ENCODE results near the gene TNFRSF4. TPM values are rescaled to one million over a fixed set of nuclear protein-coding genes. Genes with fewer than 3 reads are reported as not detected.
"Not testable (repeated sequence)": the region's sequence is repeated elsewhere in the genome, so short reads cannot be mapped to it uniquely, and the experiment has no call there.

The TNFRSF4 gene
- total RNA-seq, 1 experiment from 2014 or later = not detected

DNA sequence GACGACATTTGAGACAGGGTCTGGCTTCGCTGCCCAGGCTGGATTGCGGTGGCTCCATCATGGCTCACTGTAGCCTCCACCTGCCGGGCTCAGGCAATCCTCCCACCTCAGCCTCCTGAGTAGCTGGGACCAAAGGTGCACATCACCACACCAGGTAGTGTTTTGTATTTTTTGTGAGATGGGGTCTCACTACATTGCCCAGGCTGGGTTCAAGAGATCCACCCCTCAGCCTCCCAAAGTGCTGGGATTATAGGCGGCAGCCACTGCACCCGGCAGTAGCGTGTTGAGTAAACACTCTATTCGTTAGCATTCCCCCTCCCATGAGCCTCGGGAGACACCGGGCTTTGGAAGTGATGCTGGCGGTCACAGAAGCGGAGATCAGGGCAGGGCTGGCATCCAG is 39.4 kb upstream of the TNFRSF4 start:
- Histone ChIP-seq H3K9me3 (replicated peaks) (no peaks in the 10 kb centered on the region), H3K4me1 (replicated peaks) (peaks cover 44% of the 10 kb centered on the region), H3K27ac (no peak overlapping the region), H3K27me3 (replicated peaks) (no peaks in the 10 kb centered on the region), H3K36me3 (peaks cover 77% of the 10 kb centered on the region), H3K4me3 (no peak overlapping the region)
- DNase-seq (ENCODE audit: low read depth in 1 of 2, low spot score in 2 of 2) = no peak

DNA sequence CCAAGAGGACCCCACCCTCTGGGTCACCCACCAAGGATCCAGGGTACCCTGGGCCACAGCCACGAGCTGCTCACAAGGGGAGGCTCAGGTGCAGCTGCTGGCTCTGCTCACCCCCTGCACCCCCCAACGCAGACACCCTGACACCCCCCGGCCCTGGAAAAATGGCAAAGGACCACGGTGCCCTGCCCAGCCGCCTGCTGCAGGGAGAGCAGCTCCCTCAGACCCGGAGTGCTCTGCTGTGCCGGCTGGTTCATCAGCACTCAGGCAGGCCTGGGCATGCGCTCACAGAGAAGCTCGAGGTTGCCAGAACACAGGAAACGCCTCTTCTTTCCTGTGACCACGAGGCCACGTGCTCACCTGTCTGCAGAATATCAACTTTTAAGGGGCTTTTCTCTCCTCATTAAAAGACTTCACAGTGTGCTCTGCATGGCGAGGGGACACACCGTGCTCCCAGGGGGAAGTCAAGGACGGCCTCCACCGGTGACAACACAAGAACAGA is 36.9 kb upstream of the TNFRSF4 start:
- H3K27me3 ChIP-seq (replicated peaks) = no peaks in the 10 kb centered on the region
- H3K27ac ChIP-seq = no peak overlapping the region
- H3K4me3 ChIP-seq = no peak overlapping the region
- no peaks in the 10 kb centered on the region for H3K9me3 ChIP-seq (replicated peaks)
- DNase-seq (ENCODE audit: low read depth in 1 of 2, low spot score in 2 of 2) = no peak
- peaks cover 24% of the 10 kb centered on the region for H3K4me1 ChIP-seq (replicated peaks)
- H3K36me3 ChIP-seq = peaks cover 55% of the 10 kb centered on the region

DNA sequence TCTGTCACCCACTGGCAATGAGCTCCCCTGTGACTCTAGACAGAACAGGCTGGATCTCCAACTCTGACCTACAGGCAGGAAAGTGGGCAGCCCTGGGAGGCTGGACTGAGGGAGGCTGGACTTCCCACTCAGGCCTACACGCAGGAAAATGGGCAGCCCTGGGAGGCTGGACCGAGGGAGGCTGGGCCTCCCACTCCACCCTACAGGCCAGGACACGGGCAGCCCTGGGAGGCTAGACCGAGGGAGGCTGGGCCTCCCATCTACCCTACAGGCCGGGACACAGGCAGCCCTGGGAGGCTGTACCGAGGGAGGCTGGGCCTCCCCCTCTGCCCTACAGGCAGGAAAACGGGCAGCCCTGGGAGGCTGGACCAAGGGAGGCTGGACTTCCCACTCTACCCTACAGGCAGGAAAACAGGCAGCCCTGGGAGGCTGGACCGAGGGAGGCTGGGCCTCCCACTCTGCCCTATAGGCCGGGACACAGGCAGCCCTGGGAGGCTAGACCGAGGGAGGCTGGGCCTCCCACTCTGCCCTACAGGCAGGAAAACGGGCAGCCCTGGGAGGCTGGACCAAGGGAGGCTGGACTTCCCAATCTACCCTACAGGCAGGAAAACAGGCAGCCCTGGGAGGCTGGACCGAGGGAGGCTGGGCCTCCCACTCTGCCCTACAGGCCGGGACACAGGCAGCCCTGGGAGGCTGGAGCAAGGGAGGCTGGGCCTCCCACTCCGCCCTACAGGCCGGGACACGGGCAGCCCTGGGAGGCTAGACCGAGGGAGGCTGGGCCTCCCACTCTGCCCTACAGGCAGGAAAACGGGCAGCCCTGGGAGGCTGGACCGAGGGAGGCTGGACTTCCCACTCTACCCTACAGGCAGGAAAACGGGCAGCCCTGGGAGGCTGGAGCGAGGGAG is 34.3 kb upstream of the TNFRSF4 start:
- H3K36me3 ChIP-seq = peaks cover 30% of the 10 kb centered on the region
- H3K27me3 ChIP-seq (replicated peaks); H3K4me3 ChIP-seq; H3K9me3 ChIP-seq (replicated peaks); H3K27ac ChIP-seq; H3K4me1 ChIP-seq (replicated peaks); DNase-seq (ENCODE audit: low read depth in 1 of 2, low spot score in 2 of 2): not testable (repeated sequence)

GRCh38 chr1:1247341-1247913 is 33.5 kb upstream of the TNFRSF4 start:
- no peak overlapping the region for H3K27ac ChIP-seq
- H3K27me3 ChIP-seq (replicated peaks) = no peaks in the 10 kb centered on the region
- no peaks in the 10 kb centered on the region for H3K4me1 ChIP-seq (replicated peaks)
- no peak overlapping the region for H3K4me3 ChIP-seq
- peaks cover 22% of the 10 kb centered on the region for H3K36me3 ChIP-seq
- no peaks in the 10 kb centered on the region for H3K9me3 ChIP-seq (replicated peaks)
- DNase-seq (ENCODE audit: low read depth in 1 of 2, low spot score in 2 of 2) = no peak

GRCh38 chr1:1246577-1247340 is 32.8 kb upstream of the TNFRSF4 start, which contains the start of gene C1QTNF12:
TSS of gene C1QTNF12 (minus strand) at chr1:1246722. CDS start at chr1:1246690, 32 bp downstream.
- H3K36me3 ChIP-seq = peaks cover 15% of the 10 kb centered on the region
- H3K27ac ChIP-seq = no peak within 1 kb of the TSS
- no peaks in the 10 kb centered on the region for H3K4me1 ChIP-seq (replicated peaks)
- no peaks in the 10 kb centered on the region for H3K9me3 ChIP-seq (replicated peaks)
- H3K4me3 ChIP-seq = no peak within 1 kb of the TSS
- DNase-seq (ENCODE audit: low read depth in 1 of 2, low spot score in 2 of 2) = no peak
- no peaks in the 10 kb centered on the region for H3K27me3 ChIP-seq (replicated peaks)

DNA sequence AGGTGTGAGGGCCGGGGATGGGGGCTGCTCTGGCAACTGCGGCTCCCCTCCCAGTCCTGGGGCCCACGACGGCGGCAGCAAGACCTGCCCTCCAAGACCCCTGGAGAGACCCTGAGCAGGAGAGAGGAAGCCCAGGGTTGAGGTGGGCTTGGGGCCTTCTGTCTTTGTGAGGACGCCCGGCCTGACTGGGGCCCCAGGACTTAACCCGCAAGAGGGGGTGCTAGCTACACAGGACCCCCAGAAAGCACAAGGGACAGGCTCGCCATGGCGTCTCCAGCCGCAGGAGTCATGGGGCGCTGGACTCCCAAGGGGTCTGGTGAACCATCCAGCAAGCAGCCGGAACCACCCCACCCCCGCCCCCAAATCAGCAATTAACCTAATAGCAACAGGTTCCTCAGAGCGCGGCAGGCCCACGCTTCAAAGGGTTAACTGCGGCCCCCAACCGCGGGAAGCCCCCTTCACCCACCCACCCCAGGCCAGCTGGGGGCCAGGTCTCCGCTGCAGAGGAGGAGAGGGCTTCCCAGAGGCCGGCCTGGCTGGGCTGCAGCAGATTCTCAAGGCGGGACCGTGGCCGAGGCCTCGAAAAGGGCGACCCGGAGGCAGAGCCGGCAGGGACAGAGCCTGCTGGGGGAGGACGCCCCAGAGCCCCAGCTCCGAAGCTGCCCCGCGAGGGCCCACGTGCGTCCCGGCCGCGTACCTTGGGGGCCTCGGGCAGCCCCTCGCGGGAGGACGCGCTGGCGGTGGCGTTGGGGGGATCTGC is 32.0 kb upstream of the TNFRSF4 start:
- no peak for DNase-seq (ENCODE audit: low read depth in 1 of 2, low spot score in 2 of 2)
- Histone ChIP-seq H3K27ac (no peak overlapping the region), H3K4me1 (replicated peaks) (no peaks in the 10 kb centered on the region), H3K27me3 (replicated peaks) (no peaks in the 10 kb centered on the region), H3K4me3 (no peak overlapping the region), H3K36me3 (peaks cover 8% of the 10 kb centered on the region), H3K9me3 (replicated peaks) (no peaks in the 10 kb centered on the region)

DNA sequence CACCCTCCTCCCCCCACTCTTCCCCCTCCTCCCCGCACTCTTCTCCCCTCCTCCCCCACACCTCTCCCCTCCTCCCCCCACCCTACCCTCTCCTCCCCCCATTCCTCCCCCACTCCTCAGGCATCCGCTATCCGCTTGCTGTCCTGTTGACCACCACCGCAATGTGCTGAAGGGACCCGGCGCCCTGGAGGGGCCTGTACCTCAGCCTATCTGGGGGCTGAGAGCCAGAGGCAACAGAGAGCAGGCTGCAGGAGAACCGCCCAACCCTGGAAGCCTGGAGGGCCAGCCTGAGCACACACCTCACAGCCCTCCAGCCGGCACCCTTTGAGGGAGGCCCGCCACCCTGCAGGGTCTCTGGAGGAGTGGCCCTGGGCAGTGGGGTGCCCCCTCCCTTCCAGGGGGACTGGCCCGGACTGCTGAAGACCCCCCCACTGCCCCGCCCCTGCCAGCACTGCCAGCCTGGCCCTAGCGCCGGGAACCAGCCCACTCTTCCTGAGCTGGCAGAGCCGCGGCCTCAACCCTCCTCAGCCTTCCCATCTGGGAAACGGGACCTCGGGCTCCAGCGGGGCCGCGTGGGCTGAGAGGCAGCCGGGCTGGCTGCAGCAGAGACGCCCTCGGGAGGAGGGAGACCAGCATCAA is 31.3 kb upstream of the TNFRSF4 start:
- no peak overlapping the region for H3K4me3 ChIP-seq
- H3K9me3 ChIP-seq (replicated peaks) = no peaks in the 10 kb centered on the region
- peaks cover under 1% of the 10 kb centered on the region; the same call in 1 of the 2 replicates for H3K36me3 ChIP-seq
- no peaks in the 10 kb centered on the region for H3K27me3 ChIP-seq (replicated peaks)
- no peaks in the 10 kb centered on the region for H3K4me1 ChIP-seq (replicated peaks)
- no peak overlapping the region for H3K27ac ChIP-seq
- no peak for DNase-seq (ENCODE audit: low read depth in 1 of 2, low spot score in 2 of 2)

DNA sequence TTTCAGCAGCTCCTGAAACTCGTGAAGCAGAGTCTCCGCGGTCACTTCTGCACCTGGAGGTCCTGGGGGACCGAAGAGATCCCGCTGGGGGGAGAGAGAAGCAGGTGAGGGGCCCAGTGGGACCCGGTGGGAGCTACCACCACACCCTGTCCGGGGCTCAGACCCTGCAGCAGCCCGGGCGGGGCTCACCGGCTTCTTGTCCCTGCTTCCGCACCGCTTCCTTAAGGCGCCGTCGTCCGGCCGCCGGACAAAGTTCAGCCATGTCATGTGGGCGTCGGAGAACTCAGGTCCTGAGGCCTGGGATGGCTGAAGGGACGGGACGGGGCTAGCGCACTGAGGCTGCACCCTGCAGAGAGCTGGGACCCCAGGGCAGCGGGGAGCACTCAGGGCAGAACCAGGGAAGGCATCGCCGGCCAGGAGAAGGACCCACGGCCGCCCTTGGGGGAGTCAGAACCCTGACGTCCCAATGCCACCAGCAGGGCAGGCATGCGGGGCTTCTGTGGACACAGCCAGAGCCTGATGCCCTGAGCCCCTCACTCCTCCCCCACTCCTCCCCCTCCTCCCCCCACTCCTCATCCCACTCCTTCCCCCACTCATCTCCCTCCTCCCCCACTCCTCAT is 30.3 kb upstream of the TNFRSF4 start:
- Histone ChIP-seq H3K27ac (no peak overlapping the region), H3K36me3 (no peaks in the 10 kb centered on the region), H3K4me1 (replicated peaks) (no peaks in the 10 kb centered on the region), H3K9me3 (replicated peaks) (no peaks in the 10 kb centered on the region), H3K27me3 (replicated peaks) (no peaks in the 10 kb centered on the region), H3K4me3 (no peak overlapping the region)
- no peak for DNase-seq (ENCODE audit: low read depth in 1 of 2, low spot score in 2 of 2)

DNA sequence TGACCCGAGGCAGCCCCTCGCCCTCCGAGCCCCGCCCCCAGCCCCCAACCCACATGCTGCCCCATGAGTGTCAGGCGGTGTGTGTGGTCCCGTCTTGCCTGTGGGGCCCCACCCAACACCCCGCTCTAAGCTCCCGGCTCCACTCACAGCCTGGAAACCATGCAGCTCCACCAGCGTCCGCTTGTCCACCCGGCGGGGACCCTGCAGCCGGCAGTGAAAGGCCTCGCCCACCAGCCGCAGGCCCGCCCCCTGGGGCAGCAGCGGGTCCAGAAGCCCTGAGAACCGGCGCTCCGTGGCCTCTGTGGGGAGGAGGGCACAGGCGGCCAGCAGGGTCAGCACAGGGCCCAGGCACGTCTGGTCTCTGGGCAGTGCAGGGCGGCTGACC is 29.8 kb upstream of the TNFRSF4 start:
- Histone ChIP-seq H3K9me3 (replicated peaks) (no peaks in the 10 kb centered on the region), H3K27me3 (replicated peaks) (no peaks in the 10 kb centered on the region), H3K4me1 (replicated peaks) (no peaks in the 10 kb centered on the region), H3K27ac (no peak overlapping the region), H3K4me3 (no peak overlapping the region), H3K36me3 (no peaks in the 10 kb centered on the region)
- no peak for DNase-seq (ENCODE audit: low read depth in 1 of 2, low spot score in 2 of 2)

DNA sequence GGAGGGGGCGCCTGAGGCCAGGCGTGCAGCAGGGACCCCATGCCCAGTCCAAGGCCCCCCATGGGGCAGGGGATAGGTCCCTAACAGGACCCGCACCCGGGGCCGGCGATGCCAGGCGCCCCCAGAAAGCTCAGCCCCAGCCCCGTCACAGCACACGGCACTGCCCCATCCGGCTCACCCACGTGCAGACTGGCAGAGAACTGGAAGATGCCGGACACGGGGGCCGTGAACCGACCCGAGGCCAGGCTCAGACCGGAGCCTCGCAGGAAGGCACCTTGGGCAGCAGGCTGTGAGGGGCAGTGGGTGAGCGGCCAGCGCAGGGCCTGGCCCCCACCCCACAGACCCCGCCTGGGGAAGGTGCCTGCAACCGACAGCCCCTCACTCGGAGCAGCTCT is 29.3 kb upstream of the TNFRSF4 start:
- H3K9me3 ChIP-seq (replicated peaks) = no peaks in the 10 kb centered on the region
- H3K4me3 ChIP-seq = no peak overlapping the region
- H3K4me1 ChIP-seq (replicated peaks) = no peaks in the 10 kb centered on the region
- no peaks in the 10 kb centered on the region for H3K27me3 ChIP-seq (replicated peaks)
- H3K27ac ChIP-seq = no peak overlapping the region
- no peak for DNase-seq (ENCODE audit: low read depth in 1 of 2, low spot score in 2 of 2)
- no peaks in the 10 kb centered on the region for H3K36me3 ChIP-seq

- Histone ChIP-seq H3K4me1 (replicated peaks) (no peaks in the 10 kb centered on the region), H3K27me3 (replicated peaks) (no peaks in the 10 kb centered on the region), H3K4me3 (no peak overlapping the region), H3K36me3 (no peaks in the 10 kb centered on the region), H3K9me3 (replicated peaks) (no peaks in the 10 kb centered on the region), H3K27ac (no peak overlapping the region)
- no peak for DNase-seq (ENCODE audit: low read depth in 1 of 2, low spot score in 2 of 2)
These were observed 28.7 kb upstream of the TNFRSF4 start for GRCh38 chr1:1242461-1243265.

- DNase-seq (ENCODE audit: low read depth in 1 of 2, low spot score in 2 of 2) = no peak
- Histone ChIP-seq H3K4me3 (no peak overlapping the region), H3K27me3 (replicated peaks) (no peaks in the 10 kb centered on the region), H3K36me3 (no peaks in the 10 kb centered on the region), H3K4me1 (replicated peaks) (no peaks in the 10 kb centered on the region), H3K9me3 (replicated peaks) (no peaks in the 10 kb centered on the region), H3K27ac (no peak overlapping the region)
These were observed 27.8 kb upstream of the TNFRSF4 start for GRCh38 chr1:1241588-1242219.
